NCI-H1417 (cell line): ENCODE measurements around the gene PNKD.

Experiments
- DNase-seq, 3 experiments: peaks; one replicate each; lab custom pipeline; 2025; lab: John Stamatoyannopoulos, UW

The PNKD gene

DNA sequence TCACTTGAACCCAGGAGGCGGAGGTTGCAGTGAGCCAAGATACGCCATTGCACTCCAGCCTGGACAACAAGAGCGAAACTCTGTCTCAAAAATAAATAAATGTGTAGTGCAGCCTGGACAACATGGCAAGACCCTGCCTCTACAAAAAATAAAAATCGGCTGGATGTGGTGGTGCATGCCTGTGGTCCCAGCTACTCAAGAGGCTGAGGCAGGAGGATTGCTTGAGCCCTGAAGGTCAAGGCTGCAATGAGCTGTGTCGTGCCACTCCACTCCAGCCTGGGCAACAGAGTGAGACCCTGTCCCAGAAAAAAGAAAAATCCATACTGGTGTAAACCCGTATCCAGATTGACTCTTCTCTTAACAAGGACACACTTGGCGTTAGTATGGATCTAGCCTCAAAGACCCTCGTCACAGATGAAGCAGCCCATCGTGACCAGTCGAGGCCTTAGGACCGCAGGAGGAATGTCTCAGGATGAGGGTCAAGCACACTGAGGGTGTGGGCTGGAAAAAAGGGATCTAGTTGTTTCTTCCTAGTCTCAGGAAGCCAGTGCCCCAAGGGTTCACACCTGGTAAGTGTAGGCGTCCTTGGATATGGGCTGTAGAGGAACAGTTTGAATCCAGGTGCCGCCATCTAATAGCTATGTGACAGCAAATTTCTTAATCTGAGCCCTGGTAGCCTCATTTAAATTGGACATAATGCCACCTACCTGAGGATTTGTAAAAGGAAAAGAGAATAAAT, 13.5 kb upstream of the PNKD start:
- no peak for DNase-seq

DNA sequence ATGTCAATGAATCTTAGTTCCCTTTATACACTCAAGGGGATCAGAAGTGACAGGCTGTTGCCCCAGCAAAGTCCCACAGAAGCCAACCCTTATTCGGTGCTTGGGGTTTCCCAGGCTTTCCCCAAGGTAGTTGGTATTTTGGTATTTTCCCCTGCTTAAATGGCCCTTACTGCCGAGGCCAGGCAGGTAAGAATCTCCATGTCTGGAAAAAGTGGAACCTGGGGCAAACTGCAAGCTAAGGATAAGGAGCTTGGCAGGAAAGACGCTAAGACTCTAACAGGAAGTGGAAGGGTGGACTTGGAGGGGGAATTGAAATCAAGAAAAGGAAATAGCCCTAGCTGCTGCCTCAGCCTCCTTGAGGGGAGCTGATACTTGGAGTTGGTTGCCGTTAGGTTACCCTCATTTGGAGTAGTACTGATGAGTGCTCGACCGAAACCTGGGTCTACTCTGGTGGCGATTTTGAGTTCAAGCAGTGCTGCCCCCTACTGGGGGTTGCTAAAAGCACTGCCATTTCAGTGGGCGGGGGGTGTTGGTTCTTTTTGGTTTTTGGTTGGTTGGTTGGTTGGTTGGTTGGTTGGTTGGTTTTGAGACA, 12.8 kb upstream of the PNKD start:
- no peak for DNase-seq

DNA sequence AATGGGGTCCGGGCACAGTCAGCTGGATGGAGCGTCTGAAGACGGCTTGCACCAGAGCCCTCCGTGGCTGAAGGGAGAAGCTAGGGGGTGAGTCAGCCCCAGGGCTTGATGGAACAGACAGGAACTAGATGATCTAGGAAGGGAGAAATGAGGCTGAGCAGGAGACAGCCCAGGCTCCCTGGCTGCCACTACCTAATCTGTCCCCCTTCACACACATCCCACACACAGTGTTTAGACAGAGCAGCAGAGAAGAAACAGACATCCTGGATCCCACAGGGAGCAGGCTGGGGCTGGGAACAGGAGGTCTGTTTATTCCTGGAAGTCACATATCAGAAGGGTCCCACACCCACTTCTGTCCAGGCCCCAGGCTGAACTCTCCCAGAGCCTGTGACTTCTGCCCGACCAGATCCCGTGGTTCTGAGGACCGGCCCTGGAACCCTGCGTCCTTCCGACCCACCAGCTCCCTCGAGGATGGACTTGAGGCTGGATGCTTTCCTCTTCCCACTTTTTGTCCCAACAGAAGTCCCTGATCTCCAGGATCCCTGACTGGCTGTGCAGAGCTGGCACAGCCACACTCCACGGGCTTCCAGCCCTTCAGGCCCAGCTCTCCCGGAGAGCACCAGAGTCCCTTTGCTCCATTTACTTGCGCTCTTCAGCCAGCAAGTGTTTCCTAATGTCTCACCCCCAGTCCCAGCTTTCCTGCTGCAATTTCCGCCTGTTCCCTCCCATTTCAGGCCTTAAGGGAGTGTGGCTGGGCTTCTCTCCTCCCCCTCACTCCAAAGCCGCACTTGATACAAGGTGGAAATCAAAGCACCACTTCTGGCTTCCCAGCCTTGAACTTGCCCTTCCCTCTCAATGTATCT, 11.0 kb upstream of the PNKD start:
- DNase-seq, result peak in 1 of 3 experiments; percentile 20

DNA sequence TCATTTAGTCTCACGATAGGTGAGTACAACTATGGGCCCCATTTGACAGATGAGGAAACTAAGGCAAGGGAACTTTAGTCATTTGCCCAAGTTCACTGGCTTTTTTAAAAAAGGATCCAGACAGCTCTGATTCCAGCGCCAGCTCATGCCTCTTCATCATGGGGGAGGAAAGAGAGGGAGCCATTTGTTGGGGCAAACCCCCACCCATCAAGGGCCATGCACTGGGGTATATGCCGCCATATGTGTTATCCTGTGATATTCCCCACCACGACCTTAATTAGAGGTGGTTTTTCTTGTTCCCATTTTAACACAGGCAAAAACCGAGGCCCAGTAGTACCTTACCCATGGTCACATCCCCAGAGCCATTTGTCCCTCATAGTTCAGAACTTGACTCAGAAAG, 10.2 kb upstream of the PNKD start:
- no peak for DNase-seq

DNA sequence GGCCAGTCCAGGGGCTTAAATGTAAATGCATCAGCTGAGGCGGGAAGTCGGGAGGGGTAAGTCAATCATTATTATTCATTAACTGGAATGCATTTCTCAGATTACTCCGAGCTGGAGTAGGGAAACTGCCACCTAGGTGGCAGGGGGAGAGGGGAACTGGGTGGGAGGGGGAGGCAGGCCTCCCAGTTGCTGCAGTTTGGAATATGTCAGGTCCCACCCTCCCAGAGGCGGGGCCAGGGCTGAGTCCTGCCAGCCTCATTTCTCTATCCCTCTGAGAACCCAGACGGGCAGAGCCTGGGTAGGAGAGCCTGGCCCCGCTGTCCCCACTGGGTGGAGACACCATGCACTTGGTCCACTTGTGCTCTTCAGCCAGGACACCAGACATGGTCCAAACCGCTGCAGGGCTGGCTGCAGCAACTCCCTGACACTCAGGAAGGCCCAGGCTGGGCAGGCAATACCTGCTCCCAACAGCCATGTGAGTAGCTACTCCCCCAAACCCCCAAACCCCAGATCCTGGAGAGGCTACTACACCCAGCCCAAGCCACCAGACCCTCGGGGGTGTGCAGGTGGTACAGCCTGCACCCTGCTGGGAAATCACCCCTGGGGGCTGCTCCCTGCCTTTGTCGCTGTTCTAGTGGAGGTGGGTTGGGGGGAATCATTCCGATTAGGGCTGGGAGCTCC, 9.4 kb upstream of the PNKD start, which contains the start of gene GPBAR1:
Gene GPBAR1, plus strand, starts transcription at position 274 of the 681 bp plus-strand sequence. CDS start 1,710 bp downstream, outside the sequence.
- DNase-seq, result no peak

DNA sequence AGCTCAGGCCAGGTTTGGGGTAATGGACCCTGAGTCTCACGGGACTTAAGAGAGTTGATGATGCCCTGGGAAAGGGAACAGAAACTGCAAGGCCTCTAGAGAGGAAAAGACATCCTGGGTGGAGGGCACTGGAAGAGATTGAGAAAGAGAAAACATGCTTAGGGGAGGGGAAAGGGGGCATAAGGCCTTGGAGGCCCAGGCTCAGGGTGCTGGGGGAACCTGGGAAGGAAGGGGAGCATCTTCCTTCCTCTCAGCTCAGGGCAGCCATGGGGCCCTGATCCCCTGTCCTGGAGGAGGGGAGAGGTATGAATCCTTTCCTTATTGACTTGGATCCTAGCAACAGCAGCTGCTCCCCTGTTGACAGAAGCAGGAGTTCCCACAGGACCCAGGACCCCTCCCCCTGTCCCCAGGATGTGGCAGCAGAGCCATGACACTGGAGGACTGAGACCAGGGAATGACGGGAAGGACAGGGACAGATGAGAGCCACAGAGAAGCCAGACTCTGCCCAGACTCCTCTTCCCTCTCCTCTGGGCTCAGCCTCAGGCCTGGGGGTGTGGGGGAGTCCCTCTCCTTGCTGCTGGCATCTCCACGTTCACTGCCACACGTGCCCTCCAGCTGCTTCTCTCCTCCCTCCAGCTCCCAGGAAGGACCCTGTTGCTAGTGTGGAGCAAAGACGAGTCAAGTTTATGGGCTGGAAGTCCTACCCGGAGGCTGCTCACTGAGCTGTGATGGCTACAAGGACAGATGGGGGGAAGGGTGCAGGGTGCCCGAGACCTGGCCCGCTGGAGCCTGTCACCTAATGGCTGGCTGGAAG, 8.7 kb upstream of the PNKD start:
- peak in 2 of 3 experiments; percentile 23 to 33 for DNase-seq

DNA sequence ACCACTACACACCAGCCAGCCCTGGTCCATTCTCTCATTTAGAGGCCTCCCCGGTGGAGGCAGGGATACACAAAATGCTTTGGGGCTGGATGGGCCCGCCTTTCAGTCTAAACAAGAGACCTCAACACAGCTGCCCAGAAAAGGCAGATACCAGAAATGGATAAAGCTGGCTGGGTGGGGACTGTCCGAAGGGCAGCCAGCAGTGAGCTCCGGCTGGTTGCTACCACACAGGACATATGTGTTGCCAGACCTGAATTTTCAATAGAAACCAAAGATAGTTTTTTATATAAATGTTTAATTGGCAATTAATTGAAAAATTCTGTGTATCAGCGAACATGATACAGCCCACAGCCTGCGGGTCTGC, 8.1 kb upstream of the PNKD start:
- no peak for DNase-seq

DNA sequence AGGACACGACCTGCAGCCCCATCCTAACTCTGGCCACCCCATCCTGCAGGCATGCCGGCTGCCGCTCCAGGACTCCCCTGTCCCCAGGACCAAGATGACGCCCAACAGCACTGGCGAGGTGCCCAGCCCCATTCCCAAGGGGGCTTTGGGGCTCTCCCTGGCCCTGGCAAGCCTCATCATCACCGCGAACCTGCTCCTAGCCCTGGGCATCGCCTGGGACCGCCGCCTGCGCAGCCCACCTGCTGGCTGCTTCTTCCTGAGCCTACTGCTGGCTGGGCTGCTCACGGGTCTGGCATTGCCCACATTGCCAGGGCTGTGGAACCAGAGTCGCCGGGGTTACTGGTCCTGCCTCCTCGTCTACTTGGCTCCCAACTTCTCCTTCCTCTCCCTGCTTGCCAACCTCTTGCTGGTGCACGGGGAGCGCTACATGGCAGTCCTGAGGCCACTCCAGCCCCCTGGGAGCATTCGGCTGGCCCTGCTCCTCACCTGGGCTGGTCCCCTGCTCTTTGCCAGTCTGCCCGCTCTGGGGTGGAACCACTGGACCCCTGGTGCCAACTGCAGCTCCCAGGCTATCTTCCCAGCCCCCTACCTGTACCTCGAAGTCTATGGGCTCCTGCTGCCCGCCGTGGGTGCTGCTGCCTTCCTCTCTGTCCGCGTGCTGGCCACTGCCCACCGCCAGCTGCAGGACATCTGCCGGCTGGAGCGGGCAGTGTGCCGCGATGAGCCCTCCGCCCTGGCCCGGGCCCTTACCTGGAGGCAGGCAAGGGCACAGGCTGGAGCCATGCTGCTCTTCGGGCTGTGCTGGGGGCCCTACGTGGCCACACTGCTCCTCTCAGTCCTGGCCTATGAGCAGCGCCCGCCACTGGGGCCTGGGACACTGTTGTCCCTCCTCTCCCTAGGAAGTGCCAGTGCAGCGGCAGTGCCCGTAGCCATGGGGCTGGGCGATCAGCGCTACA, 7.4 kb upstream of the PNKD start:
- DNase-seq, result no peak

DNA sequence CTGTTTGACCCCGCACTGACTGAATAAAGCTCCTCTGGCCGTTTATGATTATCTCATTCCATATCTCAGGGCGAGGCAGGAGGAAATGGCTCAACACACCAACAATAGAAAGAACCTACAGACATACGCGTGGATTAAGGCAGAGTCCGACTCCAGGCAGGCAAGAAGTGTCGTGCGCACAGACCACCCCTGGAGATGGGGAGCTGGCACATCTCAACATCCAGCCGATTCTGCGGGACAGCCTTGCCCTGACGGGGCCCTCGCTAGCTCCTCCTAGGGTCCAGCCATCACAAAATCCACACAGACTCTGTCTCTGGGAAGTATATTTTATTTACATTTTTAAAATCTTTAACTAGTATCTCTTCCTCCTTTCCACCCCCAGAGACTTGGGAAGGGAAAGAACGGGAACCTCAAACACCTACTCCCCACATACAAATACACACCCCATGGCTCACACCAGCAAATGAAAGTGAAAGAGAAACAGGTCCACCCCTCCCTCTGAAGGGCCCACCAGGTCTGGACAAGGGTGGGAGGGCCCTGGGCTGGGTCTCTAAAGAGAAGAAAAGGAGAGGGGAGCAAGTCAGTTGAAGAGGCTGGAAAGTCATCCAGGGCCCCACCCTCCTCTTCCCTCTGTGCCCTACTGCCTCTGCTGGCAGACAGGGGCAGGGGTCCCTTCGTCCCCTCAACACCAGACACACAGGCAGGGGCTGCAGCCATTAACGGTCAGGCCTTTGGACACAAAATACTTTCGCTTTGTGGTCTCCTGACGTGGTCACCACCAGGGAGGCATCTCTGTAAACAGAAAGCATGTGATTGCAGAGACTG, 6.3 kb upstream of the PNKD start:
- DNase-seq, result no peak

DNA sequence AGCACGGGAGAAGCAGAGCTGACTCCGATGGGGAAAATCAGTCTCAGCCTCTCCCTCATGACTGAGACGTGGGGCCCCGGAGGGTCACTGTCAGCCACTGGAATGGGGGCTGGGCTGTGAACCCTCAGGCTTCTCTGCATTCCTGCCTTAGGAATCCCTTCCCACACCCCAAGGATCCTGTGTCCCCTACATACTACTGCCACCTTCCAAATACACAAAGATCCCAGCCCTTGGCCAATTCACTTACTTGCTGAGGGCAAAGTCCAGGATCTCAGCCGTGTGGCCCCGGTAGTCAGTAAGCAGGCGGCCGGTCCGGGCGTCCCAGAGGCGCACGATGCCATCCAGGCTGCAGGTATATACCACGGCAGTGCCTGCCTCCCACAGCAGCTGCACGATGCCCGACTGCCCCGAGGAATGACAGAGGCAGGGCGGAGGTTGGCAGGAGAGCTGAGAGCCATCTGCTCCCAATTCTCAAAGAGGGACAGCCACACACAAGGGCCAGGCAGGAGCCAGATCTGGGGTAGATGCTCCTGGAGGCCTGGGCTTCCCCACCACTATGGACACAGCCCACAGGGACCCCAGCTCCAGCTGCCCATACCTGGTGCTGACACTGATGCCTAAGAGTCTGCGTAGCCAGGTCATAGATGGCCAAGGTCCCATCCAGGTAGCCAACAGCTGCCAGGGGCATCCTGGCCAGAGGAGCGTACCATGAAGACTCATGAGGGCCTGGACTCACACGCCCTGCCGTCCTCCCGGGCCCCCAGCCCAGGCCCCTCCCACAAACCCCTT, 5.4 kb upstream of the PNKD start:
- no peak for DNase-seq

DNA sequence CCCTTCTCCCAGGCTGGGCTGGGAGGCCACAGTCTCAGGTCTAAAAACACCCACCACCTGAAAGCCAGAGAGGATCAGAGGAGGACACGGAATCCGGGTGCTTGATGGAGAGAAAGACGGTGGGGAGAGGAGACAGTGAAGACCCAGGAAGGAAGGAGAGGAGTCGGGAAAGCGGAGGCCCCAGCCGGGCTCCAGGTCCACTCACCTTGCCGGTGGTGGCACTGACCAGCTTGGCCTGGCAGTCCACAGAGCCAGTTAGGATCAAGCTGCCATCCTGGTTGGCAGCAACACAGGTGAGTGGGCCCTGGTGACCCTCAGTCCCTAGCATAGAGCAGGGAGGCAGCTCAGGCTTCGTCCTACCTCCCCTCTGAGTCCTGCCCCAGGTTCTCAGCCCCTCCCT, 4.7 kb upstream of the PNKD start:
- no peak for DNase-seq

DNA sequence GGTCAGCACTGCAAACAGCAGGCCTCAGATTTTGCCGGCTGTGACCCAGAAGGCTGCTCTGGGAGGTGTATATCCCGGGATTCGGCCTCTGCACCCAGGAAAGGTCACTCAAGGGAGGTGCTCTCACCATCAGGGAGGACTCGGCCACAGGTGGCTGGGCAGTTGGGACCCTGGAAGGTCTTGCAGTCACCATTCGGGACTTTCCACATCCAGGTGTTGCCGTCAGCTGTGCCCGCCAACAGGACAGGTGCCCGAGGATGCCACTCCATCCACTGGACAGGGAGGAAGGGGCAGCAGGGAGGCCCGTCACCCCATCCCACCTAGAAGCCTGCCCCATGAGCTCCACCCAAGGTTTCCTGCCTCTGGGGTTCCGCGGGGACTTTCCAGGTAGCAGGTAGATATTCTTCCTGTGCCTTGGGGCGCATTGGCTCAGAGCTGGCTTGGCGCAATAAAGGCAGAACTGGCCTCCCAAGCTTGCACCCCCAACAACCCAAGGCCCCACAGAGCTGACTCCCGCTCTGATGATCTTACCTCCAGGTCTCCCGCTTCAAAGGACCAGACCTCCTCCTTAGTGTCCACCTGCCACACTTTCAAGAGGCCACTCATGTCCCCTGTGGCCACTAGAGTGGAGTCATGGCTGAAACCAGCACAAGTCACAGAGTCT, 3.9 kb upstream of the PNKD start:
- no peak for DNase-seq

DNA sequence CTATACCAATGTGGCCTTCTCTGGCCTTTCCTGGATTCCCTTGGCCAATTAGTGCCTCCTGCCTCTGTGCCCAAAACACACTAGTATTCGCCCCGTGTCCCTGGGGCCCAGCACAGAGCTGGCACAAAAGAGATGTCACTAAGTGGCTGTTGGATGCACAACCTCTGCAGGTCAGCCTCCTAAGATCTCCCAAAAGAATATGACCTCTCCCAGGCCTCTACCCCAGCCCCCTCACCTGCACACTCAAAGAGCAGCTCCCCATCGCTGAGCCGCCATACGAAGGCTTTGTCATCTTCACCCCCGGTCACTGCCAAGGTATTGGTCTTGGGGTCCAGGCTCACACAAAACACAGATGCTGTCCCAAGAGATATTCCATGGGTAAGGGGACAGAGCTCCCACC, 3.1 kb upstream of the PNKD start:
- no peak for DNase-seq

DNA sequence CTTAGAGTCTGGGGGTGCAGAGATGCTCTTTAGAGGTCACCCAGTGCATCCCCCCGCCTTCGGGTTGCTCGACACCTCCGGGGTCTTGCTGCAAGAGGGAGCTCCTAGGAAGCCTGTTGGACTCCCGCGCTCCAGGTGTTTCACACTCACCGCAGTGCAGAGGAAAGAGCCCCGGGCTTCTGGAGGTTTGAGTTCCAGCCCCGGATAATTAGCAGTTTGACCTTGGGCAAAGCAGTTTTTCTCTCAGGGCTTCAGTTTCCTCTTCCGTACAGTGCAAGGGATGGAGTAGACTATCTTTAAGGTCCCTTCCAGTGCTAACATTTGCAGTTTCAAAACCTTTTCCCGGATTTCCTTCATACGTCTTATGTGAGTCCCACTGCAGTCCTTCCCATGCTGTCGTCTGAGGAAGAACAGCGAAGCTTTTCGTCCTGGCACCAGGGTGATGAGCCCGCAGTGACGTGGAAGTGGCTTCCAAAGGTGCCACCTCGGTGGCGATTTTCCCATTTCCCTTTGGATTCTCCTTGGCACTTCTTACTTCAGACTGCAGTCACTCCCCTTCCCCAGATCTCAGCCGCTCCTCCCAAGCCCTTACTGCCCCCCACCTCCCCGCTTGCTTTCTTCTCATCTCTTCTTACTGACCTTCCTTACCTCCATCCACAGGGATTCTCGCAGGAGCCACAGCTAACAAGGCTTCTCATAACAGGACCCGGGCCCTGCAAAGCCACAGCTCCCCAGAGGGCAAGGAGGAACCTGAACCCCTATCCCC, 585 bp downstream of the PNKD start:
- peak in 2 of 3 experiments; percentile 71 to 74 for DNase-seq

DNA sequence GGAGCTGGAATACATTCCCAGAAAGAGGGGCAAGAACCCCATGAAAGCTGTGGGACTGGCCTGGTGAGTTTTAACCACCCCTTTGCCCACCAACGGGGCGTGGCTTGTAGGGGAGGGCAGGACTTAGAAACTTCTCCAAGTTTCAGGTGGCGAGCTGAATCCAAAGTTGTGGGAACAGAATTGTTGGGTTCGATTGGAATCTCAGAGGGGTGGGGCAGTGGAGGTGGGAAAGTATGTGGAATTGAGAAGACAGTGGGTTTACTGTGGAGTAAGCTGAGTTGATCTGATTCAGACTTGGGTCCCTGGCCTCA, 1.1 kb downstream of the PNKD start:
- DNase-seq, result no peak

DNA sequence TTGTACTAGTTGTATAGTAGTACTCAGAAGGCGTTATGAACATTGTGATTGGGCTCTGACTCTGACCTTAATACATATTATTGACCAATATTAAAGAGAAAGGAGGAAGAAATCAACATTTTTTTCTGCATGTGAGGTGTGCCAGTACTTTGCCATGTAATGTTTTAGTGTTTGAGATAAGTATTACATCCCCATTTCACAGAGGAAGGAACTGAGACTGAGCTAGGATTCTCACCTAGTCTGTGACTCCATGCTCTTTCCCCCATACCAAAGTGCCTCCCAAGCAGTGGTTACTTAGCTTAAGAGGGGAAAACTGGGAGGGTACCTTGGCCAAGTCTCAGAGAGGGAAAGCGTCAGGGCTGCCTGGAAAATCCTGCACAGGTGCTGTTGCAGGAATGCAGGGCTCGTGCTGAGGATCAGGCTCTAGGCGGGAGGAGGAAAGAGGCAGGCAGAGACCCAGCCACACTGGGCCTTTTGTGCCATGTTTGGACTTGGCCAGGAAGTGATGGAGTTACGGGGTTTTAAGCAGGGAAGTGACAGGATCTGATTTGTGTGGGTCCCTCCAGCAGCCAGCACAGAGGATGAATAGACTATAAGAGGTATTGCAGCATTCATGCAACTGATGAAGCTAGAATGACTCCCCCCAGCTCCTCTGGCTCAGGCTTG, 1.7 kb downstream of the PNKD start:
- no peak for DNase-seq
